ENCODE results near the gene CRHR1.

GRCh38 chr17:45848405-45848804 lies 64.3 kb downstream of the CRHR1 start:
- no peak for TF ChIP-seq CTCF (IDR thresholded peaks at IDR 0.05)
- no peak for TF ChIP-seq POLR2A (IDR thresholded peaks at IDR 0.05)

All from uterus (tissue), 2 donors.